Measurements from ENCODE around the gene PPP3CA. TPM values are rescaled to one million over a fixed set of nuclear protein-coding genes. Genes with fewer than 3 reads are reported as not detected.

The PPP3CA gene
- total RNA-seq, 1 experiment from 2014 or later, result 133 TPM

DNA sequence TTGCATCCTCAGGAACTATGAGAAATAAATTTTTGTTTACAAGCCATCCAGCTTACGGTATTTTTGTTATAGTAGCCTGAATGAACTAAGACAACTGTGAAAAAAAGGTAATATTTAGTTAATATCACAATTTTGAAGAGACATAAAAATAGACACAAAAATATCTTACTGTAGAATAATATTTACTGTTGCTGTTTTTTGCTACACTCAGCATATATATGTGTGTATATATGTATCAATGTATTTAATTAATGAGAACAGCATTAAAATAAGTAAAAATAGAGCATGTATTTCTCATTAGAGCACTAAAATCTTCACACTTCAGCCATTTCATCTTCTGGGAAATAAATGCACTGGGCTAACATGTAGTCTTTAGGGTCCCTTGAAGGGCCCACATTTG is 24.6 kb downstream of the PPP3CA start:
- Histone ChIP-seq H3K4me1 (ENCODE audit: control insufficient read depth in 1 of 2, insufficient read depth in 2 of 2, low read length in 2 of 2) (no peaks in the 10 kb centered on the region), H3K36me3 (ENCODE audit: control insufficient read depth in 1 of 2, insufficient read depth in 2 of 2, low read length in 2 of 2) (no peaks in the 10 kb centered on the region), H3K9me2 (ENCODE audit: insufficient read depth) (no peaks in the 10 kb centered on the region), H3K4me3 (replicated peaks in 1 of 2; ENCODE audit: low read depth in 1 of 2, low read length in 2 of 2) (no peak overlapping the region), H2AFZ (ENCODE audit: low read depth, low read length, poor library complexity, severe bottlenecking) (no peak overlapping the region), H3K9ac (ENCODE audit: low read length) (no peak overlapping the region), H3K79me2 (ENCODE audit: insufficient read depth, low read length) (peaks cover 95% of the 10 kb centered on the region), H3K27me3 (ENCODE audit: insufficient read depth, low read length) (no peaks in the 10 kb centered on the region), H3K4me2 (ENCODE audit: low read length) (no peak overlapping the region), H3K27ac (ENCODE audit: low read depth, low read length) (no peak overlapping the region), H3K9me3 (ENCODE audit: control insufficient read depth in 1 of 2, insufficient read depth in 1 of 2, low read depth in 1 of 2, low read length in 2 of 2) (no peaks in the 10 kb centered on the region), H4K20me1 (ENCODE audit: insufficient read depth) (no peaks in the 10 kb centered on the region)
- no TSS peak for BruUV-seq (replicated peaks)
- ChIA-PET RAD21 (ENCODE audit: low non-redundant PET in 1 of 2, low total read pairs in 2 of 2, uncharacterized antibody in 2 of 2, unreplicated experiment in 2 of 2) (no interaction called here), POLR2A (no interaction called here), CTCF (no interaction called here)
- ATAC-seq (no peak), DNase-seq (ENCODE audit: low read depth, low spot score) (no peak)
- intact Hi-C loops (cut with micrococcal nuclease), result no loop called here
- TF ChIP-seq EZH2phosphoT487 (IDR thresholded peaks at IDR 0.05; ENCODE audit: borderline replicate concordance), result no peak
- no peak for TF ChIP-seq ELF1 (IDR thresholded peaks at IDR 0.05; ENCODE audit: borderline replicate concordance, low read depth)
- TF ChIP-seq CBX3 (IDR thresholded peaks at IDR 0.05; ENCODE audit: low read depth), result no peak
- no peak for TF ChIP-seq CEBPB (IDR thresholded peaks at IDR 0.05; ENCODE audit: low read depth)
- TF ChIP-seq, protein P1, sequence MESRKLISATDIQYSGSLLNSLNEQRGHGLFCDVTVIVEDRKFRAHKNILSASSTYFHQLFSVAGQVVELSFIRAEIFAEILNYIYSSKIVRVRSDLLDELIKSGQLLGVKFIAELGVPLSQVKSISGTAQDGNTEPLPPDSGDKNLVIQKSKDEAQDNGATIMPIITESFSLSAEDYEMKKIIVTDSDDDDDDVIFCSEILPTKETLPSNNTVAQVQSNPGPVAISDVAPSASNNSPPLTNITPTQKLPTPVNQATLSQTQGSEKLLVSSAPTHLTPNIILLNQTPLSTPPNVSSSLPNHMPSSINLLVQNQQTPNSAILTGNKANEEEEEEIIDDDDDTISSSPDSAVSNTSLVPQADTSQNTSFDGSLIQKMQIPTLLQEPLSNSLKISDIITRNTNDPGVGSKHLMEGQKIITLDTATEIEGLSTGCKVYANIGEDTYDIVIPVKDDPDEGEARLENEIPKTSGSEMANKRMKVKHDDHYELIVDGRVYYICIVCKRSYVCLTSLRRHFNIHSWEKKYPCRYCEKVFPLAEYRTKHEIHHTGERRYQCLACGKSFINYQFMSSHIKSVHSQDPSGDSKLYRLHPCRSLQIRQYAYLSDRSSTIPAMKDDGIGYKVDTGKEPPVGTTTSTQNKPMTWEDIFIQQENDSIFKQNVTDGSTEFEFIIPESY (IDR thresholded peaks at IDR 0.05; ENCODE audit: extremely low read depth, insufficient replicate concordance, low read length), result no peak
- no peak for TF ChIP-seq TCF7L2 (IDR thresholded peaks at IDR 0.05; ENCODE audit: borderline replicate concordance, extremely low read depth, insufficient read depth, insufficient read length)
- TF ChIP-seq RAD21 (IDR thresholded peaks at IDR 0.05; ENCODE audit: low read depth), result no peak
- no peak for TF ChIP-seq YY1 (IDR thresholded peaks at IDR 0.05; ENCODE audit: extremely low read depth, insufficient replicate concordance, low read depth, low read length)
- TF ChIP-seq ZNF274 (IDR thresholded peaks at IDR 0.05; ENCODE audit: low read depth, low read length), result no peak
- TF ChIP-seq, protein P2, sequence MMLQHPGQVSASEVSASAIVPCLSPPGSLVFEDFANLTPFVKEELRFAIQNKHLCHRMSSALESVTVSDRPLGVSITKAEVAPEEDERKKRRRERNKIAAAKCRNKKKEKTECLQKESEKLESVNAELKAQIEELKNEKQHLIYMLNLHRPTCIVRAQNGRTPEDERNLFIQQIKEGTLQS (IDR thresholded peaks at IDR 0.05), result no peak
- no peak for TF ChIP-seq SRF (IDR thresholded peaks at IDR 0.05; ENCODE audit: low read depth)

Data from HCT116 (cell line).